HG02885 (cell line): ENCODE results near the gene SRD5A2.

Source experiments
- ATAC-seq: cut with Tn5 transposase; IDR thresholded peaks from one replicate; pipeline ENCODE4 v1.9.1; 2021; ENCODE audit warnings: mild to moderate bottlenecking; ENCODE audit not compliant: unreplicated experiment, poor library complexity

SRD5A2 gene

DNA sequence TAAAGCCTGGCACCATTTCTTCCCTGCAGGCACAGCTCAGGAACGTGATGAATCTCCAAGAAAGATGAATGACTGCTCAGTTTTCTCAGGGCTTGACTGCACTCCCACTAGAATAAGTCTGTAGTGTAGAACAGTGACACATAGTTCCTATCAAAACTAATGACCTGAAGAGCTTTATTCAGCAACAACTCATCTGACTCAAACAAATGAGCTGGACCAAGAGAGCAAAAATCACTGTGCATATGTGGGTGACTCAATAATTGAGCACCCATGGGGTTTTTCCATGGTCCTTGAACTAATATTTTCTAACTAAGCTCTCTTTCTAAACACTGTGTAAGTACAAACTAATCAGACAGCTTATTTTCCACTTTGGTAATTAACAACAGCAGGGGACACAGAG lies 105.0 kb downstream of the SRD5A2 start:
- ATAC-seq = no peak

GRCh38 chr2:31474296-31474695 lies 106.4 kb downstream of the SRD5A2 start:
- no peak for ATAC-seq
